B cell (primary cell): ENCODE measurements around the gene RALGAPA2. TPM values are rescaled to one million over a fixed set of nuclear protein-coding genes. Genes with fewer than 3 reads are reported as not detected.

Source experiments
- ATAC-seq: fragments of 200-7000 bp; cut with Tn5 transposase; one replicate; pipeline ENCODE4 v1.10.0; 2021; ENCODE audit warnings: low read depth, mild to moderate bottlenecking, moderate number of reproducible peaks, moderate library complexity
- CTCF ChIA-PET: fragments of 350-600 bp; sonication (Branson Sonifier 250); formaldehyde crosslinking; loops from one replicate; lab custom pipeline; 2021; ENCODE audit warnings: antibody characterized with exemption, inconsistent platforms; lab: Charles Lee
- POLR2A ChIA-PET: fragments of 350-600 bp; sonication (Branson Sonifier 250); formaldehyde crosslinking; loops from one replicate; lab custom pipeline; 2021; ENCODE audit warnings: antibody characterized with exemption; lab: Charles Lee
- DNase-seq: peaks from one replicate; pipeline ENCODE4 v3.0.0; 2013
- H2AFZ ChIP-seq: 2 replicates; pipeline ENCODE4 v1.6.1; 2012; ENCODE audit warnings: mild to moderate bottlenecking, low read depth, low read length; ENCODE audit not compliant: insufficient read depth, poor library complexity, severe bottlenecking
- H3K27ac ChIP-seq, 2 donors: 1 replicate in 1 of 2; 2 replicates in 1 of 2; pipeline ENCODE4 v1.5.1; 2012 to 2013; ENCODE audit warnings: low read length in 2 of 2, mild to moderate bottlenecking in 2 of 2, moderate library complexity in 1 of 2
- H3K27me3 ChIP-seq, 4 experiments: fragments of 200-600 bp in 1 of 4; sonication (generic) in 1 of 4; replicated peaks in 1 of 4; 1 replicate in 2 of 4; 2 replicates in 2 of 4; pipeline versions ENCODE4 v1.6.1 to v1.7.0; 2013 to 2016; ENCODE audit warnings: low read length in 3 of 4, mild to moderate bottlenecking in 2 of 4, mixed read lengths in 1 of 4, moderate library complexity in 1 of 4; ENCODE audit not compliant: insufficient read depth in 4 of 4, control insufficient read depth in 3 of 4; ENCODE audit errors: control extremely low read depth in 1 of 4
- H3K36me3 ChIP-seq, 2 experiments: replicated peaks in 1 of 2; 1 replicate in 1 of 2; 2 replicates in 1 of 2; pipeline versions ENCODE4 v1.6.1 to v1.7.1; 2013; ENCODE audit warnings: low read length in 1 of 2; ENCODE audit not compliant: insufficient read depth in 2 of 2, control insufficient read depth in 1 of 2; ENCODE audit errors: control extremely low read depth in 1 of 2, extremely low read depth in 1 of 2
- H3K4me1 ChIP-seq, 2 donors: fragments of 200-600 bp in 1 of 2; sonication (generic) in 1 of 2; 1 replicate in 1 of 2; 2 replicates in 1 of 2; pipeline versions ENCODE4 v1.5.1 to v1.6.1; 2013 to 2017; ENCODE audit warnings: low read length in 2 of 2; ENCODE audit not compliant: control insufficient read depth in 2 of 2, insufficient read depth in 2 of 2
- H3K4me2 ChIP-seq: replicated peaks from 2 replicates; pipeline ENCODE3; 2012; ENCODE audit warnings: mild to moderate bottlenecking, low read depth, low read length; ENCODE audit not compliant: poor library complexity, severe bottlenecking
- H3K4me3 ChIP-seq, 5 experiments: fragments of 200-600 bp in 1 of 5; sonication (generic) in 1 of 5; 1 replicate in 3 of 5; 2 replicates in 2 of 5; pipeline versions ENCODE4 v1.5.1 to v1.7.0; 2011 to 2016; ENCODE audit warnings: low read length in 4 of 5, mild to moderate bottlenecking in 4 of 5, low read depth in 2 of 5, control low read depth in 1 of 5, moderate library complexity in 1 of 5; ENCODE audit not compliant: insufficient read depth in 1 of 5; ENCODE audit errors: control extremely low read depth in 1 of 5, extremely low read depth in 1 of 5
- H3K79me2 ChIP-seq: fragments of 200-600 bp; sonication (generic); one replicate; pipeline ENCODE4 v1.6.0; 2016; ENCODE audit warnings: low read length; ENCODE audit not compliant: control insufficient read depth, insufficient read depth
- H3K9ac ChIP-seq: fragments of 200-600 bp; sonication (generic); 2 replicates; pipeline ENCODE4 v1.6.1; 2017; ENCODE audit warnings: mild to moderate bottlenecking, low read length, moderate library complexity
- H3K9me3 ChIP-seq, 3 donors: one replicate each; pipeline versions ENCODE4 v1.6.1 to v1.7.1; 2013; ENCODE audit warnings: low read length in 2 of 3; ENCODE audit not compliant: control insufficient read depth in 2 of 3, insufficient read depth in 1 of 3; ENCODE audit errors: control extremely low read depth in 1 of 3
- H4K20me1 ChIP-seq: 2 replicates; pipeline ENCODE4 v1.6.0; 2012; ENCODE audit warnings: mild to moderate bottlenecking, low read length; ENCODE audit not compliant: insufficient read depth, control insufficient read depth, poor library complexity, severe bottlenecking
- H3K27ac Mint-ChIP-seq: one replicate; pipeline ENCODE4 v1.8.0; 2021; ENCODE audit warnings: mixed read lengths
- H3K27me3 Mint-ChIP-seq: one replicate; pipeline ENCODE4 v1.8.0; 2021; ENCODE audit warnings: mixed read lengths
- H3K4me1 Mint-ChIP-seq: one replicate; pipeline ENCODE4 v1.8.0; 2021; ENCODE audit warnings: mixed read lengths
- H3K4me3 Mint-ChIP-seq: one replicate; pipeline ENCODE4 v1.8.0; 2021; ENCODE audit warnings: mixed read lengths
- H3K9me3 Mint-ChIP-seq: one replicate; pipeline ENCODE4 v1.8.0; 2022; ENCODE audit warnings: mixed read lengths; ENCODE audit not compliant: insufficient read depth
- CTCF ChIP-seq: fragments of 200-600 bp; IDR thresholded peaks from one replicate; pipeline ENCODE4 v1.8.0; 2022; ENCODE audit warnings: antibody characterized with exemption, mild to moderate bottlenecking
- EZH2 ChIP-seq: IDR thresholded peaks from 2 replicates; pipeline ENCODE4 v1.6.1; 2012; ENCODE audit warnings: borderline replicate concordance, low read depth, mild to moderate bottlenecking, moderate library complexity, low read length; ENCODE audit not compliant: insufficient read depth, poor library complexity, severe bottlenecking
- WGBS: methylation state at CpG from one replicate; pipeline ENCODE4 v1.1.5; 2013; ENCODE audit warnings: missing lambda C conversion rate; ENCODE audit not compliant: insufficient coverage; 5-methylcytosine and 5-hydroxymethylcytosine counted together
- intact Hi-C: fragments of 100-400 bp; cut with micrococcal nuclease; formaldehyde crosslinking; loops from one replicate; pipeline ENCODE4 v1.10.0; 2022
- polyA plus RNA-seq: library from polyadenylated mRNA; depleted of rRNA; stranded (reverse); fragments of >200 nt; gene quantifications from 2 replicates; pipeline ENCODE4 v1.2.3, GENCODE V29; 2012
- total RNA-seq, 2 donors: library from RNA; stranded (reverse); fragments of 120-200 nt in 1 of 2; gene quantifications; 1 replicate in 1 of 2; 2 replicates in 1 of 2; pipeline versions ENCODE4 v1.2.3 to v1.2.4, GENCODE V29; 2013 to 2022

Gene RALGAPA2
- total and polyA plus RNA-seq, 2 donors (not counting 1 experiment from before 2014, with no cell fraction given): 6.4 to 33.1 TPM

- peak overlapping the region; percentile 98 for H3K4me2 ChIP-seq
- peak overlapping the region; percentile 78 to 96 (median 91) for H3K4me3 ChIP-seq
- no peaks in the 10 kb centered on the region for H4K20me1 ChIP-seq
- DNase-seq: no peak
- no peak for ATAC-seq
- intact Hi-C loops: loop anchor here (5.0 to 10.0 kb wide), 3 partner anchors 47 to 1917 kb away; partner anchors contain the start of gene XRN2
- peak overlapping the region; percentile 92 for H3K9ac ChIP-seq
- no peaks in the 10 kb centered on the region for H3K9me3 ChIP-seq
- Mint-ChIP-seq H3K27ac (no peak overlapping the region), H3K27me3 (no peaks in the 10 kb centered on the region), H3K9me3 (no peaks in the 10 kb centered on the region), H3K4me3 (peak overlapping the region; percentile 95), H3K4me1 (peaks cover 28% of the 10 kb centered on the region)
- peaks cover 41% of the 10 kb centered on the region for H3K79me2 ChIP-seq
- H3K27me3 ChIP-seq: peaks cover 0 to 3% (median 0%) of the 10 kb centered on the region in 4 experiments
- TF ChIP-seq EZH2: no peak
- no peak for TF ChIP-seq CTCF
- WGBS: under 1% methylated on average over 33 of the region's 33 CpGs
- H3K36me3 ChIP-seq: no peaks in the 10 kb centered on the region
- ChIA-PET CTCF (no interaction called here), POLR2A (interaction anchor here (0.6 kb wide), 1 partner anchor 962 kb away, joined by 6 read pairs; no protein-coding TSS in a partner anchor)
- H3K27ac ChIP-seq: peak overlapping the region in 1 of 2 donors; percentile 96
- H2AFZ ChIP-seq: peak overlapping the region; percentile 89
- H3K4me1 ChIP-seq: peaks cover 19 to 20% of the 10 kb centered on the region in 2 donors
Observed at GRCh38 chr20:20712004-20712473, 405 bp downstream of the RALGAPA2 start.

GRCh38 chr20:20711413-20711812, 1.0 kb downstream of the RALGAPA2 start:
- POLR2A ChIA-PET: interaction anchor here (1.1 kb wide), 1 partner anchor 43 kb away, joined by 3 read pairs; no protein-coding TSS in a partner anchor
- peak overlapping the region in 1 of 2 donors; percentile 29 for H3K27ac ChIP-seq
- ATAC-seq: no peak

More at GRCh38 chr20:20711413-20711812, 1.0 kb downstream of the RALGAPA2 start:
- Mint-ChIP-seq H3K9me3 (no peaks in the 10 kb centered on the region), H3K27me3 (no peaks in the 10 kb centered on the region), H3K4me3 (peak overlapping the region; percentile 89), H3K4me1 (peaks cover 30% of the 10 kb centered on the region), H3K27ac (peak overlapping the region; percentile 85)
- Histone ChIP-seq H3K4me1 (peaks cover 19 to 20% of the 10 kb centered on the region in 2 donors), H3K36me3 (no peaks in the 10 kb centered on the region), H2AFZ (peak overlapping the region; percentile 89), H4K20me1 (no peaks in the 10 kb centered on the region), H3K4me2 (peak overlapping the region; percentile 98), H3K4me3 (peak overlapping the region; percentile 78 to 96 (median 91)), H3K9ac (peak overlapping the region; percentile 92), H3K79me2 (peaks cover 48% of the 10 kb centered on the region), H3K9me3 (no peaks in the 10 kb centered on the region), H3K27me3 (peaks cover 0 to 3% (median 0%) of the 10 kb centered on the region in 4 experiments)
- 22% methylated on average over 3 of the region's 3 CpGs for WGBS
- CTCF ChIA-PET: no interaction called here
- intact Hi-C loops: loop anchor here (5.0 to 10.0 kb wide), 3 partner anchors 47 to 1917 kb away; partner anchors contain the start of gene XRN2
- peak; percentile 40 for DNase-seq
- TF ChIP-seq EZH2: no peak
- TF ChIP-seq CTCF: no peak
